ENCODE measurements around the gene NHLRC4.

The NHLRC4 gene

DNA sequence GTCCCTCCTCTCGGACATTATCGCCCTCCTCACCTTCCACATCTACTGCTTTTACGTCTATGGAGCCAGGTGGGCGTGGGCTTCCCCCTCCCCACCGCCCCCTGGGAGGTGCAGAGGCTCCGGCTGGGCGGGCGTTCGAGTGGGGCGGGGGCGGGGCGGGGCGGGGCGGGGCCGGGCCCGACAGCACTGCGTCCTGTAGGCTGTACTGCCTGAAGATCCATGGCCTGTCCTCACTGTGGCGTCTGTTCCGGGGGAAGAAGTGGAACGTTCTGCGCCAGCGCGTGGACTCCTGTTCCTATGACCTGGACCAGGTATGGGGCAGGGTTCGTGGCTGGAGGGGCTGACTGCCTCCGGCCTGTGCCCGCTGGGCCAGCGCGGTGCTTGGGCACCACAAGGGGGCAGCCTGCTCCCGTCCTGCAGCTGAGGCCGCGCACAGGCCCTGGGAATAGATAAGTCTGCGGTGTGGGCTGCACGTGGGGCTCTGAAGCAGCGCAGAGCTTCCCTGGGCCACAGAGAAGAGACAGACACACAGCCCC is 12.1 kb downstream of the NHLRC4 start:
- in situ Hi-C loops (cut with HindIII; ENCODE audit: low sequenced_read_pairs), result no loop called here

DNA sequence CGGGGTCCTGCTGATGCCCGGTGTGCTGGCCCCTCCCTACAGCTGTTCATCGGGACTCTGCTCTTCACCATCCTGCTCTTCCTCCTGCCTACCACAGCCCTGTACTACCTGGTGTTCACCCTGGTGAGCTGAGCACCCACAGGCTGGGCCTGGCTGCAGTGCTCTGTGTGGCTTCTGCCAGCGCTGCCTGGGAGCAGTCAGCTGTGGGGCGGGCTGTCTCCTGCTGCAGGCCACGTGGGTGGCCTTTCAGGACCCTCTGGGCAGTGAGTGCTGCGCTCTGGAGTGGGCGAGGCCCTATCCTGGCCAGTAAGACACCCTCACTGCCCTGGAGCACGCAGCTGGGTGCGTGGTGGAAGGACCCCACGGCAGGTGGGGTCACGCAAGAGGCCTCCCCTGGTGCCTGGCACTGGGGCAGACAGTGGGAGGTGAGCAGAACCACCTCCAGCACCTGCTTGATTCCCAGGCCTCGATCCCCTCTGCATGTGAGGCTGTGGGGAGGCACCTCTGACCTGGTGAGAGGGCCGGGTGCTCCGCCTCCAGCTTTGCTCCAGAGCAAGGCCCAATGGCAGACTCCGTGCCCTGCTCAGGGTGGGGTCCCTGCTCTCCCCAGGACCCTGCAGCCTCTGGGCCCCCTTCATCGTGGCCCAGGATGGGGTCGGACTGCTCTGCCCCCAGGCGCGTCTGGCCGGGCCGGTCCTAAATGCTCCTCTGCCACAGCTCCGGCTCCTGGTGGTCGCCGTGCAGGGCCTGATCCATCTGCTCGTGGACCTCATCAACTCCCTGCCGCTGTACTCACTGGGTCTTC is 13.5 kb downstream of the NHLRC4 start:
- in situ Hi-C loops (cut with HindIII; ENCODE audit: low sequenced_read_pairs), result no loop called here

DNA sequence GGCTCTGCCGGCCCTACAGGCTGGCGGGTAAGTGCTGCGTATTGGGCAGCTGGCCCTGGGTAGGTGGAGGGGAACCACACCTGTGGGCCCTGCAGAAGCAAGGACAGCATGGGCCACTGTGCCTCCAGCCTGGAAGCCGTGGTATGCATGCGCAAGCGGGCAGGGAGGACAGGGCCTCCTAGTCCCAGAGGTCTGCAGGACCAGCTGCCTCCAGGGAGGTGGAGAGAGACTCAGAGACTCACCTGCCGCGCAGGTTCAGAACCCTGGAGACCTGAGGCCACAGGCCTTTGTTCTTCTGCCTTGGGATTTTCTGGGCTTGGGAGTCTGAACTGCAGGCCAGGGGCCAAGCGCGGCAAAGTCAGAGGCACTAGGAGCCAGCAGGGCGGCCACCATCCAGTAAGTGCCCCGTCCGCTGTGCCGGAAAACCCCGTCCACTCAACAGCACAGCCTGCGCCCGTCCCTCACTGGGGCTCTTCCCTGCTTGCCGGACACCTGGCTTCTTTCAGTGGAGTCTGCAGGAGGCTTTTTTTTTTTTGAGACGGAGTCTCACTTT is 14.2 kb downstream of the NHLRC4 start:
- in situ Hi-C loops (cut with HindIII; ENCODE audit: low sequenced_read_pairs), result no loop called here

DNA sequence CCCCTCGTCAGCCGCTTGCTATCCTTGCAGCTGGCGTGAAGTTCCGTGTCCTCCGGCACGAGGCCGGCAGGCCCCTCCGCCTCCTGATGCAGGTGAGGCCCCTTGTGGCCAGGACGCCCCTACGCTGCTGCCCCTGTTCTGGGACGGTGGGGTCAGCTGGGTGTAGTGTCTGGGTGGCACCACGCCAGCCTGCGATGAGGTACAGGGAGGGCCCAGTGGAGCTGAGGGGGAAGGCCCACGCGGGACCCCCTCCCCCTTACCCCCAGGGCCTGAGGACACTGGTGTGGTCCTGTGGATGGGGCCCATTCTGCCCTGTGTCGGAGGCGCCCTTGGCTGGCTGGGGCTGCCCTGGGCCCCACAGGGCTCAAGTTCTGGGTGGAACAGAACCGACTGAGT is 15.4 kb downstream of the NHLRC4 start:
- in situ Hi-C loops (cut with HindIII; ENCODE audit: low sequenced_read_pairs), result no loop called here

DNA sequence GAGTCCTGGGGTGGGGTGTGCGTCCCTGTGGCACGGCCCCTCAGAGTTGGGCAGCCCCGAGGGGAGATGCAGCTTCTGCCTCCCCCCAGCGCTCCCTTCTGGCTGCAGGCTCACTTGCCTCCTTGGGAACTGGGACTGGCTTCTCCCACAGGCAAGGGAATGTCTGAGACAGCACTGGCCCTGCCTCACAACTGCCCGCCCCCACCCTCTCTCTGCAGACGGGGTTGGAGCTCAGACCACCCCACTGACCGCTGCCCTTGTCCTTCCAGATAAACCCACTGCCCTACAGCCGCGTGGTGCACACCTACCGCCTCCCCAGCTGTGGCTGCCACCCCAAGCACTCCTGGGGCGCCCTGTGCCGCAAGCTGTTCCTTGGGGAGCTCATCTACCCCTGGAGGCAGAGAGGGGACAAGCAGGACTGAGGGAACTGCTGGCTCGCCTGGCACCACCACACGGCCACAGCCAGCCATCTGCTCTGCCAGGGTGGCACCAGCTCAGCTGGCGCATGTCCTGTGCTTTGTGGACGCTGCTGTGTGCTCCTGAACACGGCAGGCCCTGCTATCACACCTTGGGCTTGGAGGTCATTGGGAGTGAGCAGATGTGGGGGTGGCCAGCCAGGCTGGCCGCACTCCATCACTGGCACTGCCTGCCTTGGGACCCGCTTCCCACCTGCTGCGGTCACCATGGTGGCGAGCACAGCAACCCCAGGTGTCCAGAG is 16.0 kb downstream of the NHLRC4 start:
- in situ Hi-C loops (cut with HindIII; ENCODE audit: low sequenced_read_pairs), result no loop called here

DNA sequence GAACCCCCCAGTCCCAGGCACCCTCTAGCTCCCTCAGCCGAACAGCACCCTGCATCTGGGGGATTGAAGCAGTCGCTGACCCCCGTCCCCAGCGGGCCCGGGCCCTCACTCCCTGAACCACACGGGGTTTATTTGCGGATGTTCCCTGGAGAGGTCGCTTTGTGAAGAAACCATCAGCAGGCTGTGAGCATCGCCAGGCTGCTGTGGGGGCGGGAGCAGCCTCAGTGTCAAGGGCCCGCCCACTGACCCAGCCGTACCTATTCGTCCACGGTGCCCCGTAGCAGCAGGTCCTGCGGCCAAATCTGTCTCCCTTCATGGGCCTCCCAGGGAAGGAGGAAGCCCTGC is 16.6 kb downstream of the NHLRC4 start:
- in situ Hi-C loops (cut with HindIII; ENCODE audit: low sequenced_read_pairs), result no loop called here

GRCh38 chr16:583815-584591 is 17.2 kb downstream of the NHLRC4 start:
- in situ Hi-C loops (cut with HindIII; ENCODE audit: low sequenced_read_pairs), result no loop called here

- in situ Hi-C loops (cut with HindIII; ENCODE audit: low sequenced_read_pairs), result no loop called here
Observed at GRCh38 chr16:585351-585750, 18.5 kb downstream of the NHLRC4 start.

DNA sequence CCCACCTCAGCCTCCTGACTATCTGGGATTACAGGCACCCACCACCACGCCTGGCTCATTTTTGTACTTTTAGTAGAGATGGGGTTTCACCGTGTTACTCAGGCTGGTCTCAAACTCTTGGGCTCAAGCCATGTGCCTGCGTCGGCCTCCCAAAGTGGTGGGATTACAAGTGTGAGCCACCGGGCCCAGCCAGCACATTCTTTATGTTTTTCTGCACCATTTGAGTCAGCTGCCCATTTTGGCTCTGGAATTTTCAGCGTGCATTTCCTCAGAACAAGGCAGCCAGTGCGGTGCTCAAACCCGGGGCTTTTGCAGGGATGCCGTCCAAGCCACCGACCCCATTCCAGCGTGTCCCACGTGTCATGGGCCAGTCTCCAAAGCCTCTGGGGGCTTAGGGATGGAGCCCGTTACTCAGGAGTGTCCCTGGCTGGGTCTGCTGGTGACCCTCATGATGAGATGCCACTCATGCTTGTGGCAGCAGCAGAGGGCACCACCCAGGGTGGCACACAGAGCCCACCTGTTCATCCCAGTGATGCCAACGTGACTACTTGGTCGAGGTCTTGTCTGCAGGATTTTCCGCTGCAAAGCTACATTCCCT is 19.3 kb downstream of the NHLRC4 start:
- in situ Hi-C loops (cut with HindIII; ENCODE audit: low sequenced_read_pairs), result no loop called here

GRCh38 chr16:586645-587590 is 20.1 kb downstream of the NHLRC4 start:
- in situ Hi-C loops (cut with HindIII; ENCODE audit: low sequenced_read_pairs), result no loop called here

DNA sequence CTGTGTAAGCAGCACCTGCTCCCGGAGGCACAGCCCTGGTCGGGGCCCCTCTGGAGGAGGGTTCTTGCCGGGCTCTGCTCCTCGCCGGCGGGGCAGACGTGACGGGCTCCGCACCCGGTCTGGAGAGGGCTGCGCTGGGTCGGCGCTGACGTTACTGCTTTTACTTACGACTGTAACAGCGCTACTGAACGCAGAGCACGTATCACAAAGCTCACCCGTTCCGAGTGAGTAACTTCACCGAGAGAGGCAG is 21.8 kb downstream of the NHLRC4 start:
- in situ Hi-C loops (cut with HindIII; ENCODE audit: low sequenced_read_pairs), result no loop called here

- in situ Hi-C loops (cut with HindIII; ENCODE audit: low sequenced_read_pairs), result no loop called here
Observed at GRCh38 chr16:588889-589657, 22.3 kb downstream of the NHLRC4 start.

GRCh38 chr16:589658-590187 is 22.9 kb downstream of the NHLRC4 start, which contains the start of gene RAB40C:
Gene RAB40C (plus strand): TSS chr16:590066. CDS start chr16:590292, 226 bp downstream.
- in situ Hi-C loops (cut with HindIII; ENCODE audit: low sequenced_read_pairs), result no loop called here

- in situ Hi-C loops (cut with HindIII; ENCODE audit: low sequenced_read_pairs), result no loop called here
Observed at GRCh38 chr16:590188-590814, 23.5 kb downstream of the NHLRC4 start.

DNA sequence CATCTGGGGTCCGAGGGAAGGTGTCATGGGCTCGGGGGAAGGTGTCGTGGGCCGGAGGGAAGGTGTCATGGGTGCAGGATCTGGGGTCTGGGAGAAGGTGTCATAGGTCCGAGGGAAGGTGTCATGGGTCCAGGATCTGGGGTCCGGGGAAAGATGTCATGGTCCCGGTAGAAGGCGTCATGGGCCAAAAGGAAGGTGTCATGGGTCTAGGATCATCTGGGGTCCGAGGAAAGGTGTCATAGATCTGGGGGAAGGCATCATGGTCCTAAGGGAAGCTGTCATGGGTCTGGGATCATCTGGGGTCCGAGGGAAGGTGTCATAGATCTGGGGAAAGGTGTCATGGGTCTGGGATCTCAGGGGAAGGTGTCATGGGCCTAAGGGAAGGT is 24.0 kb downstream of the NHLRC4 start:
- in situ Hi-C loops (cut with HindIII; ENCODE audit: low sequenced_read_pairs), result no loop called here

- in situ Hi-C loops (cut with HindIII; ENCODE audit: low sequenced_read_pairs), result no loop called here
Observed at GRCh38 chr16:591231-591630, 24.4 kb downstream of the NHLRC4 start.

- in situ Hi-C loops (cut with HindIII; ENCODE audit: low sequenced_read_pairs), result no loop called here
Observed at GRCh38 chr16:591892-592517, 25.2 kb downstream of the NHLRC4 start.
